Measurements from ENCODE around the gene CUX1.

CUX1 gene

GRCh38 chr7:102262546-102262945, 445.1 kb downstream of the CUX1 start (continued):
- TF ChIP-seq ELK4 (IDR thresholded peaks at IDR 0.05; ENCODE audit: borderline replicate concordance, low read depth, low read length) (no peak), ZNF426 (tag by site-specific recombination; IDR thresholded peaks at IDR 0.05) (no peak), ZNF530 (tag by site-specific recombination; IDR thresholded peaks at IDR 0.05; ENCODE audit: low read depth) (no peak), ZNF18 (tag by site-specific recombination; IDR thresholded peaks at IDR 0.05) (no peak), SCRT1 (tag by site-specific recombination; IDR thresholded peaks at IDR 0.05; ENCODE audit: borderline replicate concordance) (no peak), ZNF16 (tag by site-specific recombination; IDR thresholded peaks at IDR 0.05; ENCODE audit: low read depth) (no peak), OVOL3 (tag by site-specific recombination; IDR thresholded peaks at IDR 0.05) (no peak), ZNF148 (tag by site-specific recombination; IDR thresholded peaks at IDR 0.05; ENCODE audit: borderline replicate concordance) (no peak), ZNF157 (tag by site-specific recombination; IDR thresholded peaks at IDR 0.05) (no peak), YY2 (tag by site-specific recombination; IDR thresholded peaks at IDR 0.05) (no peak), ZNF239 (tag by site-specific recombination; IDR thresholded peaks at IDR 0.05) (no peak)

- no peak overlapping the region for H3K27ac ChIP-seq (ENCODE audit: extremely low read depth, low read depth, low read length)
- TF ChIP-seq GLI4 (tag by site-specific recombination; IDR thresholded peaks at IDR 0.05) (no peak), ZNF146 (tag by site-specific recombination; IDR thresholded peaks at IDR 0.05) (no peak), ZNF518A (tag by site-specific recombination; conservative IDR thresholded peaks at IDR 0.05; ENCODE audit: low read depth) (no peak), ZBTB48 (tag by site-specific recombination; IDR thresholded peaks at IDR 0.05) (no peak), ZNF10 (tag by site-specific recombination; IDR thresholded peaks at IDR 0.05) (no peak), ZNF701 (tag by site-specific recombination; IDR thresholded peaks at IDR 0.05) (no peak)
- no peaks in the 10 kb centered on the region for H3K36me3 ChIP-seq (ENCODE audit: control insufficient read depth in 2 of 2, insufficient read depth in 1 of 2, low read length in 2 of 2)
- ChIA-PET CTCF (interaction anchor here (0.6 kb wide), 1 partner anchor 172 kb away, joined by 3 read pairs; no protein-coding TSS in a partner anchor), POLR2A (no interaction called here)
- H3K4me1 ChIP-seq (ENCODE audit: control insufficient read depth, insufficient read depth, low read length) = no peaks in the 10 kb centered on the region
- no peaks in the 10 kb centered on the region for H3K9me3 ChIP-seq (ENCODE audit: control insufficient read depth, insufficient read depth, low read depth, low read length)
- no peak overlapping the region for H3K4me3 ChIP-seq (ENCODE audit: low read depth, low read length)
These were observed 447.0 kb downstream of the CUX1 start for GRCh38 chr7:102264367-102264891.
